Stimulated activated CD4-positive, alpha-beta T cell treated with anti-CD3 and anti-CD28 coated beads, Interleukin-4, amount 100 ng/mL, for 24 hours (primary cell): Measurements from ENCODE around the gene SLCO4A1.
"Not testable (repeated sequence)": the region's sequence is repeated elsewhere in the genome, so short reads cannot be mapped to it uniquely, and the experiment has no call there.

Experiments
- DNase-seq: peaks from one replicate; pipeline ENCODE4 v3.0.0-alpha.2; 2020

Gene SLCO4A1

DNA sequence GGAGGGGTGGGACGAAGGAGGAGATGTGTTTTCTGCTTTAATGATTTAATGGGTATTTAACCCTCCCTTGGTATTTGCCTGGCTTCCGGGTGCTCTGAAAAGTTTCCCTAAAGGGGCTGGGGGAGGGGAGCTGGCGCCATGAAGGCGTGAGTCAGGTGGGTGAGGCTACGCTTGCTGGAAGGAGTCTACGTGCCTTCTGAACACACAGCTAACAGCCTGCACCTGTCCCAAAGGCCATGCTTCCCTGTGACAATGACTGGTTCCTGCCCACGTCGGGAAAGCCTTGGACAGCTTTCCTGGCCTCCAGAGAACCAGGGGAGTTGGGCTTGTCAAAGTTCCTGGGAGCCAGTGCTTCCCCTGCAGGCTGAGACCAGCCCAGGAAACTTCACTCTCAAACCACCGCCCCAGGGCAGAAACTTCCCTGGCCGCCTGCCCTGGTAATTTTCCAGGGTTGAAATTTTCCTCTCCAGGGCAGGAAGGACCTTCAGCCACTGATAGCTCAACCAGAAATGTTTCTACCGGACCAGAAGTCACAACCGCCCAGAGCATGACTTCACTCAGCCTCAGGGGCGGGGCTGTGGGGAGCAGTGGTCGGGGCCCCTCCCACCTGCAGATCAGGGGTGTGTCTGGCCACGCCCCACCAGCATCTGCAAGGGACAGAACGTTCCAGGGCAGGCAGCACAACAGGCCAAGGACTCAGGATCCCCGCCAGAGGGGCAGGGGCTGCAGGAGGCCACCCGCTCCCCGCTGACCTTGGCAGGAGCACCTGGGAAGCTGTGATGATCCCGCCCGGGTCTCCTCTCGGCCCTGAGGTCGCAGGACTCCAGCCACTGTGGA is 18.6 kb upstream of the SLCO4A1 start:
- DNase-seq = peak; percentile 85

DNA sequence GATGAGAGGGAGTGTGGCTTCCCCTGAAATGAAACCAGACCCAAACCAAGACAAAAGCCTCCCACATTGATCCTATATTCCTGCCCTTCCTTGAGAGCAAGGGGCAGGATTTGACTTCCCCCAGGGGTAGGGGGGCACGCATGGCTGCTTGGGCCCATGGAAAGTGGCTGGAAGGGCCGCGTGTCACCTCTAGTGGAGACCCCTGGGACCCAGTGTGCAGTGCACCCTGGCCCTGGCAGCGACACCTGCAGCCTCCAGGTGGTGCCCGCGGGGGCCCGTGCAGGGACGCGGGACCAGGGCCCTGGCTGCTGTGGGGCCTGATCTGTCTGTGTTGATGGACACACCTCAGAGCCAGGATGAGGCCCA is 18.0 kb upstream of the SLCO4A1 start:
- no peak for DNase-seq

DNA sequence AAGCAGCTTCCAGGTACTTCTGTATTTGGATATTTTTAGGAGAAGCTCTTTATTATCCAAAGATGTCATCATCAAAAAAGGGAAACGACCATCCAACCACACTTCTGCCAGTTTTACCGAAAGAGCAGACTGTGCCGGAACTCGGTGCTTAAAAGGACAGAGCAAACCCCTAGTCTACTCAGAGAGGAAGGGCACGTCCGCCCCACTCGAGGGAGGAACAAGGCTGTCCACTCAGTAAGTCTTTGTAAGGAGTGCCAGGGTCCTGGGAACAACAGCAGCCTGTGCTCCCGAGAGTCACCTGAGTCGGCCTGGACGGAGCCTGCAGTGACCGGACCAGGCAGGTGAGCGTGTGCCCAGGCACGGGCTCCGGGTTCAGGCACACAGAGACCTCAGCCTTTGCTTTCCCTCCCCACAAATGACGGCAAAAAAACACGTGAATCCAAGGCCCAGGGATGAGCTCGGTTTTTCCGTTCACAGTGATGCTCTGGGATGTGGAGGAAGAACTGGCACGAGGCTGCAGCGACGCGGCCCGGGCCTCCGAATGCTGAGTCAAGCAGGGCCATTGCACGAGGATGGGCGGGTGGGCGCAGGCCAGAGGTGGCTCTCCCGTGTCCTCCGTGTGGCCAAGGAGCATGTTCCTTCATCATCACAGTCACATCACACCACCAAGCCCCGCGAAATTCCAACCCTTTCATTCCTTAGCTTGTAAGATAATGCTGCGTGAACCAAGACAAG is 17.4 kb upstream of the SLCO4A1 start:
- DNase-seq = no peak

DNA sequence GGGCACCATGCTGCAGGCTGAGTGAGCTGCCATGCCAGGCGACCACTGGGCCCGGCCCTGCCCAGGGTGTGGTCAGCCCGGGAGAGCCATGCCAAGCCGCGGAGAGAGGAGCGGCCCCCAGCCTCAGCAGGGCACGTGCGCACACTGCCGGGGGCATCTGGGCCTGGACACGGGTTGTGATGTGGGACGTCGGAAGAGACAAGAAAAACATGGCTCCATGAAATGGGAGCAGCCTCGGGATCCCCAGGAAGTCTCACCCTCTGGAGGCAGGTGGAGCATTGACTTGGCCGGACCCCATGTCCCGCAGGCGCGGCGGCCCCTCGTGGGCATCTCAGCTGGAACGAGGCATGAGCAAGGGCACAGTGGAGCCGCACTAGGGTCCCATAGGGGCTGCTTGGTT is 16.8 kb upstream of the SLCO4A1 start:
- no peak for DNase-seq

DNA sequence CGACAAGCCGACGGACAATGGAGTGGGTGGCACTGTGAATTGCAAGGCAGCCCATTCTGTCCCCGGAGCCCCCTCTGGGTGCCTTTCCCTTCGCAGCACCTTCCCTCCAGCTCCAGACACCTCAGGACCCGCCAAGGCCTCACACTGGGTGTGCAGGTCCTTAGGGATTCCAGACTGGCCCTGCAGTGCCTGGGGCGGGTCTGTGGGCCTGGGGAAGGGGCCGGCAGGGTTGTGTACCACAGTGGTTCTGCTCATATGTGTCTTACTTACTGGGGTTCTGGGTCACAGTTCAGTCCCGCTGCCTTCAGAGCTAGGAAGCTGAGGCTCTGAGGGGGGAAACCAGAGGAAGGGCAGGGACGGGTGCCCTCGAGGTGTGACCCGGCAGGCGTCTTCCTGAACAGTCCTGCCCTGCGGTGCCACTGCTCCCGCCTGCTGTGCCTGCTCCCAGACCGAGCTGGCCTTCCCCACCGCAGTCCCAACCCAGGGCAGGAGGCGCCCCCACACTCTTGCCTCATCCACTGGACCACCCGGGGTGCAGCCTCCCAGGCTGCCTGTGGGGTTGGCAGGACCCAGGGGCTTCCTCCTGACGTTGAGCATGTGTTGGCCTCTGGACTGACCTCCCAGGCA is 16.3 kb upstream of the SLCO4A1 start:
- no peak for DNase-seq

DNA sequence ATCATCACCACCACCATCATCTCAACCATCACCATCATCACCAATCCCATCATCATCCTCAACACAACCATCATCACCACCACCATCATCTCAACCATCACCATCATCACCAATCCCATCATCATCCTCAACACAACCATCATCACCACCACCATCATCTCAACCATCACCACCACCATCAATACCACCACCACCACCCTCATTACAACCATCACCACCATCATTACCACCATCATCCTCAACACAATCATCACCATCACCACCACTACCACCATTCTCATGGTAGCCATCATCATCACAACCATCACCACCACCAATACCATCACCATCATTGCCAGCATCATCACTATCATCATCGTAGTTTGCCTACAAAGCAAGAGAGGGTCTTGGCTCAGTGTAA is 14.9 kb upstream of the SLCO4A1 start:
- DNase-seq = not testable (repeated sequence)

DNA sequence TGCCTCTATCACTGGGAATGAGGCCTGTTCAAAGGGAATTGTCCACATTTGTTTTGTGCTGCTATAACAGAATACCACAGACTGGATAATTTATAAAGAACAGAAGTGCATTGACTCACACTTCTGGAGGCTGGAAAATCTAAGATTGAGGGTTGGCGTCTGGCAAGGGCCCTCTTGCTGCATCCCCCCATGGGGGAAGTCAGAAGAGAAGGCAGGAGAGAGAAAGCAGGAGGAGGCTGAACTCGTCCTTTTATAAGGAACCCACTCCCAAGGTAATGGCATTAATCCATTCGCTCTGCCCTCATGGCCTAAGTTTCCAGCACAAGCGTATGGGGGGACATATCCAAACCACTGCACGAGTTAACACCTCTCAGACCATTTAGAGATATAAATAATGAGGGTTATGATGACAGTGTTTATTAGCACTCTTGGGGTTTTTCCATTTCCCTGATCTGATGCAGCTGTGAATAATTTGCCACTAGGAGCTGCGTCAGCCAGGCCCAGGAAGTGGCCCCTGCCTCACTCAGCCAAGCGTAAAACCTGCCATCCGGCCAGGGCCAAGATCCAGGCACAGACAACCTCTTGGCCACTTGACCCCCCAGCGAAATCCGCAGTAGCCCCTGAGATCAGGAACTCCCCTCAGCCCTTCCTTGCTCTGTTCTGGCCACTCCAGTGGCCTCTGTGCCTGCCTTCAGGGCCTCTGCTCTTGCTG is 14.2 kb upstream of the SLCO4A1 start:
- no peak for DNase-seq

DNA sequence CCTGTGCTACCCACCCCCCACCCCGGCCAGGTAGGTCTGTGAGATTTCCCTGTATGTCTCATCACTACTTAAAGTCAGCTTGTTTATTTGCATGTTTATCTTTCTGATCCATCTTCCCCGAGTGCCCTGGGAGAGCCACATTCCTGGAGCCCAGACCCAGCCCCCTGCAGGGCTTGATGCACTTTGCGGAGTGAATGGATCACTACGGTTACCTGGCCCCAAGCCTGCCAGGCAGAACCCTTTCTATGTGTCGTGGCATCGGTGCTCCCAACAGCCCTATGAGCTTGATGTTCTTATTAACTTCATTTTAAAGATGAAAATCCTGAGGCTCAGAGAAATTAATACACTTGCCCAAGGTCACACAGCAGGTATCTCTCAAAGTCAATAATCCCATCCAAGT is 13.6 kb upstream of the SLCO4A1 start:
- DNase-seq = no peak

DNA sequence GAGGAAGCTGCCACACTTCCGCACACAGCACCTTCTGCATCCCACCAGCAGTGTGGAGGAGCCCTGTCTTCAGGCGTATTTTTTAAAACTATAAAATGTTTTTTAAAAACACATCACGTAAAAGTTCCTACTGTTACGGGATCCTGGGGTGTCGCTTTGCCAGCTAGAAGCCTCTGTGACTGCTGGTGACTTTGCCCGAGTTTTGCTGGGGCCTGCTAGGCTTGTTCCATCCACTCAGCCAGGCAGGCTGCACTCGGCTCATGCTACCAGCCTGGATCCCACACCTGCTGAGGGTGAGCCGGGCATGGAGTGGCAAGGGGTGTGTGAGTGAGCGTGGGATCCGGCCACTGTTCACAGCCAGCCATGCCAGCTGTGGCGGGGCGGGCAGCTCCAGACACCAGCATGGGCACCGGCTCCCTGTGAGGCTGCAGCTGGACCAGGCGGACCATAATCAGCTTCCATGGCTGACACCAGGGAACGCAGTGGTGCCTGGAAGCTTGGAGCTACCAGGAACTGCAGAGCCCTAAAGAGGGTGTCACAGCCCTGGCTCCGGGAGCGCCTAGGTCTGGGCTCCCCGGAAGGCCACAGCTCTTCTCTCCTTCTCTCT is 12.3 kb upstream of the SLCO4A1 start:
- DNase-seq = no peak

DNA sequence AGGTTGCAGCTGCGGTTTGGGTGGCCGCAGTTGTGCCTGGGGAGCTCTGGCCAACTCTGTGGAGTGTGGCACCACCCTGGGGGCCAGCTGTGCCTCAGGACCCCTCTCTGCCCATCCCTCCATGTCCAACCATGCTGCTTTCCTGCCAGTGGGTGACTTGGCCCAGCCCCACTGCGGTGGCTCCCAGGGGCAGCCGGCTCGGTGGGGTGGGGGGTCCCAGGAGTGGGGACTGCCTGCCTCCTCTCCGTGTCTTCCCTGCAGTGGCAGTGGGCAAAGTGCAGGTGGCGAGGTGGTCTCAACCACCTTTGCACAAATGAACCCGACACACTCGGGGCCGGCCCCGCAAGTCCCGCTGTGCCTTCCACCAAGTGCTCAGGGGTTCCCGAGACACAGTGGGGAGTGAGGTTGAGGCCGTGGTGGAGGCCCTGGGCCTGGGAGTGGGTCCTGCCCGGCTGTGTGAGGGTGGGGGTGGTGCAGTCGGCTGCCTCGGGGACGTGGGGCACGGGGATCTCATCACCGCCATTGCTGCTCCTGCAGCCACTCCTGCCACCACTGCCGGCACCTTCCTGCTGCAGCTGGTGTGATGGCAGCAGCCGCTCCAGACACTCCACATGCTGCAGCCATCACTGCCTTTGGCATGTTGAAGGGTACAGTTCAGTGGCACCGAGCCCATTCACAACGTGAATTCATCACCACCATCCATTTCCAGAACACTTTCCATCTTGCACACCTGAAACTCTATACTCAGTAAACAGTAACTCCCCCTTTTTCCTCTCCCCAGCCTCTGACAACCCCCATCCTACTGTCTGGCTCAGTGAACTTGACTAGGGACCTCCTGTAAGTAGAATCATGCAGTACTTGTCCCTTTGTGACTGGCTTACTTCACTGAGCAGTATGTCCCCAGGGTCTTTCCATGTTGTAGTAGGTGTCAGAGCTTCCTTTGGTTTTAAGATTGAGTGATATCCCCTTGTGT is 10.7 kb upstream of the SLCO4A1 start:
- no peak for DNase-seq

DNA sequence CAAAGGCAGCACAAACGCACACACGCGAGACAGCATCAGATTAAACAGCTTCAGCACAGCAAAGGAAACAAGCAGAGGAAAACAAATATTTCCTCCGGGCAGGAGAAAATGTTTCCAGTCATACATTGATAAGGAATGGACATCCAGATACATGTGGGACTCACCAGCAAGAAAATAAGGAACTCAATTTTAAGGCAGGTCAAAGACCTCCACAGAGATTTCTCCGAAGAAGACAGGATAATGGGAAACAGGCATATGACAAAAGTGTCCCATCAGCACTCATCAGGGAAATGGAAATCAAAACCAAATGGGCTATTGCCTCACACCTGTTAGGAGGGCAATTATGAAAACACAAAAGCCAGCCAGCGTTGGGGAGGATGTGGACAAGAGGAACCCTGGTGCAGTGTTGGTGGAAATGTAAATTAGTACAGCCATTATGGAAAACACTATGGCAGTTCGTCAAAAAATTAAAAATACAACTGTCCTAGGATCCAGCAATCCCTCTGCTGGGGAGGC is 9.7 kb upstream of the SLCO4A1 start:
- no peak for DNase-seq

DNA sequence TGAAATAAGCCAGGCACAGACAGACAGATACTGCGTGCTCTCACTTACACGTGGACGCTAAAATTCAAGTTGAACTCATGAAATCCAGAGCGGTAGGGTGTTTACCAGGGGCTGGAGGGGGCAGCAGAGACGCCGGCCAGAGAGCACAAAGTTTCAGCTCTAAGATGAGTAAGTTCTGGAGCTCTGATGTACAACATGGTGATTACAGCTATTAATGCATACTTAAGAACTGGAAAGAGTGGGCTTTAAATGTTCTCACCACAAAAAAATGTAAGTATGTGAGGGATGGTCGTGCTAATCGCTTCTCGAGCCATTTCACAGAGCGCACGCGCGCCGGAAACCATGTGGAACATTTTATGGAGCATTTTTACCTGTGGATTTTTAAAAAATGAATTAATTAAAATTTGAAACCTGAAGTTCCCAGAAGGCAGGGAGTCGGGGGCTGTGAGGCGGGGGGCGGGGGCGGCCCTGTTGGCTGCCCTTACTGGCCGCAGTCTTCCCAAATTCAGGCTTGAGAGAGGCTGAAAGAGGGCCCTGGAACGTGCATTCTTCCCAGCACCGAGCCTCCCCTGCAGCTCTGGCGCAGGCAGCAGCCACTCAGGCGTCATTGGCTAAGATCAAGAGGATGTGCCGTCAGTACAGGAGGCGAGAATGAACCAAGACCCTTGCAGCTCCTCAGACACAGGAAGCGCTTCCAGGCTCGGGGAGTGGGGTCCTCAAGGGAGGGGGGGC is 8.5 kb upstream of the SLCO4A1 start:
- no peak for DNase-seq

DNA sequence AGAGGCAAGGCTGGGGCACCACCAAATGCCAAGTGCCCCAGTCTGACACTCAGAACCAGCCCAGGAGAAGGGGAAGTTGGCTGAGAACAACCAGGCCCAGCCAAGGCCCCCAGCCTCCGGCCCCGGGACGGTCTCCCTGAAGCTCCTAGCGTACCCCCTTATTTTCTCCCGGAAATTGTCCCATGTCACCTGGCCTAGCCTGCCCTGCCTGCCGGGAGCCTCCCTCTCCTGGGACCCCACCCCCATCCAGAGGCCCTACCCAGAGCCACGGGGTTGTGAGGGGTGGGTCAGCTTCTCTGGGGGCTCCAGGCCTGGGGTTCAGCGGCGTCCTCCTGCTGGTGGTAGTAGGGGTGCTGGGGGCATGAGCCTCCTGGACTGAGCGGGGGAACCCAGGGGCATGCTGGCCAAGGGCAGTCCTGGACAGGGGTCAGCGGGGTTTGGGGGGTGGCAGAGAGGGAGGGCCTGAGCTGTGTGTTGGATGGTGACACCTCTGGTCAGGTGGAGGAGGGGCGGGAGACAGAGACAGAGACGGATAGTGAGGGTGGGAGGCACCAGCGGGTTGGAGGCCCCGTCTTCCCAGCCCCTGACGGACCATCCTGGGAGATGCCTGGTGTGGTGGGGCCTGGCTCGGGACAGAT is 7.9 kb upstream of the SLCO4A1 start:
- no peak for DNase-seq

DNA sequence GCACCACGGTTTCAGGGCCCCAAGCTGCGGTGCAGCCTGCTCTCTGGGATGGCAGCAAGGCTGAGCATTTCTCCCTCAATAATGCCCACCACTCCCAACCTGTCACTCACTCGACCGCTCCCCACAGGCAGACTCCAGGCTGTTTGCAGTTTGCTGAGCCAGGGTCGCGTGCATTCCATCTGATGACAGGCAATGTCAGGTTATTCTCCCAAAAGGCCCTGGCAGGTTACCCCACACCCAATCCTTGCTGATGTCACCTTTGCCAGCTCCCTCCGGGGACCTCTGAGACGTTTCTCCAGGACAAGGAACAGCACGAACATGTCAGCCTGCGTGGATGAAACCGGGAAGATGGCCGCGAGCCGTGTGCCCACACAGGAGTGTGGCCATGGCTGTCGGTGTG is 7.1 kb upstream of the SLCO4A1 start:
- no peak for DNase-seq

DNA sequence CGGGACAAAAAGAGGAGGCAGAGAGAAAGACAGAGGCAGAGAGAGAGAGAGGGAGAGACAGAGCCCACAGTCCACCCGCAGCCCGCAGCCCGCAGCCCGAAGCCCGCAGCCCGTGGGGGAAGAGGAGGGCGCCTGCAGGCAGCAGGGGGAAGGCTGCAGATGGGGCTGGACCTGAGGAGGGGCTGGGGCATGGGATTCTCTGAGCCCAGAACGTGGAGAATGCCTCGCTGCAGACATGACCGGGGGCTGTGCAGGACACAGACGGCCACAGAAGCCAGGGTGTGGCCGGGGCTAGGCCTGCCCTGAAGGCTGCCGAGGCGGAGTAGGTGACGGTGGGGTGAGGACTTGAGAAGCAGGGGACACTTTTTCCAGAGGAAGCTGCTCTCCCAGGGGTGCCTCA is 6.5 kb upstream of the SLCO4A1 start:
- no peak for DNase-seq

DNA sequence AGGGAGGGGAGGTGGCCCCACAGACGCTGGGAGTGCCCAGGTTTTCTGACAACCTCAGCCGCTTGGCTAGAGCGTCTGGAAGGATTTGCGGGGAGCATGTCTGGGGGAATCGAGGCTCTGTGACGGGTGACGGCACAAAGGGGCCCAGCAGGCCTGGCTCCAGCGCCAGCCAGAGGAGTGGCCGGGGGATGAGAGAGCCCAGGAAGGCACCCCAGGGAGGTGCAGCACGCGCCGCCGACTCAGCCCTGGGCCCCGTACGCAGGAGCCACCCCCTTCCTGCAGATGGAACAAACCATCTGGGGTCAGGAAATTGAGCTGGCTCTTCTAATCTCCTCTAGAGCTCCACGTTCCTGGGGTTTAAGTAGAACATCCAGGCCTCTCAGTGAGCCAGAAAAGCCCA is 5.9 kb upstream of the SLCO4A1 start:
- DNase-seq = no peak

DNA sequence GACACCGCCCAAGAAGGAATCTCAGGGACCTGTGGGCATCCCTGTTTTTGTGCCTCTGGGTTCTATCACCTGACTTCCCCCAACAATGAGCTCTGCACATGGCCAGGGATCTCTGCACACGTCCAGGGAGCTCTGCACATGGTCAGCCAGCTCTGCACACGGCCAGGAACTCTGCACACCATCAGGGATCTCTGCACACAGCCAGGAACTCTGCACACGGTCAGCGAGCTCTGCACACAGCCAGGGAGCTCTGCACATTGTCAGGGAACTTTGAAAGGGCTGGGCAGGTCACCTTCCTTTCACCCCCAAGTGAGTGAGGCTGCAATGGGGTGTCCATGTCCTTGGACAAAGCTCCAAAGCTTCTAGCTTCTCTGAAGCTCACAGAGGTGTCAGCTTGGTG is 5.2 kb upstream of the SLCO4A1 start:
- DNase-seq = no peak

DNA sequence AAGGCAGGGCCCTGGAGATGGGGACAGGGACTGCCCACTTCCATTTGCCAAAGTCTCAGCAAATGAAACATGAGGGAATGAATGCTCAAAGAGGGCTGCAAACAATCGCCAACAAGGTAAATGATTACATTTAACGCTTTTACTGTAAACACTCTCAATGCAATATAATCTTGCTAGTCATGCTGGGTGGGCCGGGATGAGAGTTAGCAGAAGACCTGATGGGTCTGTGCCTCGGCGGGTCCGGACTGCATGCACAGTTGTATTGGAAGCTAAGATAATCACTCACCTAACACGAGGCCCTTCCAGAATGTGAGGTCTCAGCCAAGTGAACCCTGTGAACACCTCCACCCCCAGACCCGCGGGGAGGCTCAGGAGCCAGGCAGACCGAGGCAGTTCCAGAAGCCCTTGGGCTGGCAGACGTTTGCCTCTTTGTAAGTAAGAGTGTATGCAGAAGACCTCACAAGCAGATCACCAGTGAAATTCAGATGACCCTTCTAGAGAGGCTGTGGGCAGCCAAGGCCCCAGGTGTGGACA is 4.7 kb upstream of the SLCO4A1 start:
- DNase-seq = no peak

DNA sequence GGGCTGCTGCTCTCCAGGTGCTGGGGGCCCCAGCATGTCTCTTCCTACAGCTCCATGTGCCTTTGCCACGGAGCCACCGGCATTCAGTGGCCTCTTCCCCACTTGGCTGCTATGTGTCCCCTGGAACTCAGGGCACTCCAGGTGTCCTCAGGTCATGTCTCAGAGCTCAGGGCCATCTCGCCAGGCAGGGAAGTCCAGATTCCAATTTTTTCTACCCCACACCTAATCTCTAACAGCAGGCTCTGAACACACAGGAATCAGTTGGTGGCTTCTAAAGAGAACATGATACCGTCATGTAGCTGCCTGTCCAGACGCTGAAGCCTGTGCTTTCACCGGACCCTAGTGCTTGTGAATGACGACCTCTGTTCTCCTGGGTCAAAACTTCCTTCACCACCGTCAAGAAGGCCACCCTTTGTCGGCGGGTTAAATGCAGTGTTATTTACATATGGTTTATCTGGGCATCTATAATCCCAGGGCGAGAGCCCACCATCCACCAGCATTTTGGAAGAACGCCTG is 4.2 kb upstream of the SLCO4A1 start:
- no peak for DNase-seq
